ENCODE measurements around the gene TEX29. TPM values are rescaled to one million over a fixed set of nuclear protein-coding genes. Genes with fewer than 3 reads are reported as not detected.

TEX29 gene
- total RNA-seq, 1 experiment from 2014 or later: not detected

- no peak for DNase-seq (ENCODE audit: low spot score)
Observed at GRCh38 chr13:111339366-111340143, 19.1 kb downstream of the TEX29 start.

- DNase-seq (ENCODE audit: low spot score): no peak
Observed at GRCh38 chr13:111341886-111342285, 21.4 kb downstream of the TEX29 start.

DNA sequence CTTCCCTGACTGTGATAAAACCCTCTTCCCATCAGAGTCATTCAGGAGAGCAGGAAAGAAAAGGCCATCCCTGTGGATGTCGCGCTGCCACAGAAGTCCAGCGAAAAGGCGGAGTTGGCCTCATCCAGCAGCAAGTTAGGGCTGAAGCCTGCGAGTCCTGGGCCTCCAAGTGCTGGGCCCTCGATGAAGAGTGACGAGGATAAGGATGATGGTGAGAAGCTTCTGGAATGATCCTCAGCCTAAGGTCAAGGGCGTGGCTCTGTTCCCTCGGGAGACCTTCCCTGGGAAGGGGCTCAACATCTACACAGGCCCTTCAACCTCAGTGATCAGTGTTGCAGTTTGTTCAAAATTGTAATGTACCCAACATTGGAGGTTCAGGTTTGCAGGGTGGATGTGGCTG, 22.3 kb downstream of the TEX29 start:
- DNase-seq (ENCODE audit: low spot score): no peak

DNA sequence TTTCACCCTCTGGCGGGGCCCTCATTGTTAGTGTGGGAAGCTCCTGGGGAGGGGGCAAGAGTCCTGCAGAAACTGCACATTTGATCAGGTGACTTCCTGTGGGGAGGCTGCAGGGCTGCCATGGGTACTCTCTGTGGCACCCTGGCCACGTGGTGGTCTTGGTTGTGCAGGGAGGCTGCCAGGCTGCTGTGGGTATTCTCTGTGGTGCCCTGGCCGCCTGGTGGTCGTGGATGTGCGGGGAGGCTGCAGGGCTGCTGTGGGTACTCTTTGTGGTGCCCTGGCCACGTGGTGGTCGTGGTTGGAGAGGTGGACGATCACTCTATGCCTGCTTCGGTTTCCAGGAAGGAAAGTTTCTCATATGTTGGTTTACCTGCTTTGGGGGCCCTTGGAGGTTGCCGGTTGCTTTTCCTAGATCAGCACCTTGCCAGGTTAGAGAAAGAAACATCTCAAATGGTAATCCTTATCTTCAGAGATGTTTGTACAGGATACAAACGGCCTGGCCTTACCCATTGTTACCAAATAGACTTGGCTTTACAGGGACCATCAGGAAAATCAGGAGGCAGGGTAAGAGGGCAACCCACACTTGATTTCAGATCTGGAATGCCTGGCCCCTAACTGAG, 22.9 kb downstream of the TEX29 start:
- no peak for DNase-seq (ENCODE audit: low spot score)

DNA sequence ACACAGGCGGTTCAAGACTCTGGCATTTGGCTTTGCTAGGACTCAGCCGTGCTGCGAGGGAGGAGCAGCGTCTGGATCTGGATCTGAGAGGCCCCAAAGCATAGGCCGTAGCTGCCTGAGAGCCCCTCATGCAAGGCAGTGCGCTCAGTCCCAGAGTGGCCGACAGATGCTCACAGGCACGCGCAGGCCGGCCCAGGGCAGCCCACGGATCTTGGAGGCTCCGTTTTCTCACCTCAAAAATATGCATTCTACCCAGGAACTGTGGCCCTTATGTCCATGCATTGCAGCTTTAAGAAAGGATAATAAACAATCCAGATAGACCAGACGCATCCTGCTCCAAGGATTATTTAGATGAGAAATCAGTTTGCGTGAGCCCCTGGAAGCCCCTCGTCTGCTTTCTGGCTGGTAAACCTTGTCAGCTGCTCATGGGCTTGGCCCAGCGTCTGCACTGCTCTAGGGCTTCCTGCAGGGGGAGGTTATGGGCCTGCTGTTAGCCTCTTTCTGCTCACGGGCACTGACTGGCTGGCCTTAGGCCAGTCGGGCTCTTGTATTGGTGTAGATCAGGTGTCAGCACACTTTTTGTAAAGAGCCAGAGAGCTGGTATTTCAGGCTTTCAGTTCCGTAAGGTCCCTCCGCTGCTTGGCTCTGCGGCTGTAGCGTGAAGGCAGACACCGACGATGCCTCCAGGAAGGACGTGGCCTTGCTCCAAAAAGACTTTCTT, 24.2 kb downstream of the TEX29 start:
- no peak for DNase-seq (ENCODE audit: low spot score)

GRCh38 chr13:111345682-111346081, 25.2 kb downstream of the TEX29 start:
- DNase-seq (ENCODE audit: low spot score): no peak

- DNase-seq (ENCODE audit: low spot score): no peak
Observed at GRCh38 chr13:111346101-111346680, 25.7 kb downstream of the TEX29 start.

DNA sequence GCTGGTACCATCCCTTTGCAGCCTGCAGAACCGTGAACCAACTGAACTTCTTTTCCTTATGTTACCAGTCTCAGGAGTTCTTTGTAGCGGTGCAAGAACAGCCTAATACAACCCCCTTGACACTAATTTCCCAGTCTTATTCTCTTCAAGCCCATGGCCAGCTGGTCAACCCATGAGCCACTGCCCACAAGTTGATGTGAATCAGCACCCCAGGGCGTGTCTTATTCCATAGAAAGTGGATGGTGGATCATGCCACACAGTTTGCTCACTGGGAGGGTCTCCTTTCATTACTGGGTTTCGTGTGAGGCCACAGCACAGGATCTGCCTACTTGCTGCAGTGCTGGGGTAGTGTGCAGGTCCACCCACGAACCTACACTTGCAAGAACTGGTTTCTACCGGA, 27.0 kb downstream of the TEX29 start:
- no peak for DNase-seq (ENCODE audit: low spot score)

GRCh38 chr13:111353508-111353907, 33.1 kb downstream of the TEX29 start:
- DNase-seq (ENCODE audit: low spot score): no peak

- DNase-seq (ENCODE audit: low spot score): no peak
Observed at GRCh38 chr13:111354789-111355188, 34.3 kb downstream of the TEX29 start.

GRCh38 chr13:111356795-111357194, 36.4 kb downstream of the TEX29 start:
- DNase-seq (ENCODE audit: low spot score): no peak

GRCh38 chr13:111359237-111359915, 38.9 kb downstream of the TEX29 start:
- DNase-seq (ENCODE audit: low spot score): no peak

DNA sequence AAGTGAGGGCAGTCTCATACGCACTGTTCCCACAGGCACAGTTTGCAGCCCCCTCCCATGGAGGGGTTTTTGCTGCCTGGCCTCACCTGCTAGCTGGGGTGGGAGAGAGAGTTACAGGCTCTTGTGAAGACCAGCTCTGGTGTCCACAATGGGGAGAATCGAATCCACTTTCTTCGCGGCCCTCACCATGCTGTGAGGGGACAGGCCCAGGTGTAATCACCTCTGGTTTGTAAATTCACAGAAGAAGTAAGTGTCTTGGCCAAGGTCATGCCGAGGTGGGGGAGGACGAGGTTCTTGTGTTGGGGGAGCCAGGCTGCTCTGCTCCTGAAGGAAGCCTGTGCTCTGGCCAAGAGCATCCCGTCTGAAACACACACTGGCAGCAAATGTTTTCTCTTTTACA, 39.5 kb downstream of the TEX29 start:
- DNase-seq (ENCODE audit: low spot score): no peak

DNA sequence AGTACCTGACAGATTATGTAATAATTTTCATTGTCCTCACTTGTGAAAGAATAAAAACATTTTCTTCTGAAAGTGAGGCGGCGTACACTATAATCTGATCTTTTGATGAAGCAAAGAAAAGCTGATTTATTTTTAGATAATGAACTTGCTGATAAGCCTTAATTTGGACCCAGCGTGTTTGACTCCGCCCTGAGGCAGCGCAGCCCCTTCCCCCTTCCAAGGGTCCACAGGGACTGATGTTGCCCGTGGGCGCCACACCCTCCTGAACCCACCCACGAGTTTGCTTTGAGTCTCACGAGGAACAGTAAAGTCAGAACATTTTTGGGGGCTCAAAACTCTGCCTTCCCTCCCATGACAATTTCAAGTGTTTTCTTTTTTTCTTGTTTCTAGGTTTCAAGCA, 40.0 kb downstream of the TEX29 start:
- no peak for DNase-seq (ENCODE audit: low spot score)

DNA sequence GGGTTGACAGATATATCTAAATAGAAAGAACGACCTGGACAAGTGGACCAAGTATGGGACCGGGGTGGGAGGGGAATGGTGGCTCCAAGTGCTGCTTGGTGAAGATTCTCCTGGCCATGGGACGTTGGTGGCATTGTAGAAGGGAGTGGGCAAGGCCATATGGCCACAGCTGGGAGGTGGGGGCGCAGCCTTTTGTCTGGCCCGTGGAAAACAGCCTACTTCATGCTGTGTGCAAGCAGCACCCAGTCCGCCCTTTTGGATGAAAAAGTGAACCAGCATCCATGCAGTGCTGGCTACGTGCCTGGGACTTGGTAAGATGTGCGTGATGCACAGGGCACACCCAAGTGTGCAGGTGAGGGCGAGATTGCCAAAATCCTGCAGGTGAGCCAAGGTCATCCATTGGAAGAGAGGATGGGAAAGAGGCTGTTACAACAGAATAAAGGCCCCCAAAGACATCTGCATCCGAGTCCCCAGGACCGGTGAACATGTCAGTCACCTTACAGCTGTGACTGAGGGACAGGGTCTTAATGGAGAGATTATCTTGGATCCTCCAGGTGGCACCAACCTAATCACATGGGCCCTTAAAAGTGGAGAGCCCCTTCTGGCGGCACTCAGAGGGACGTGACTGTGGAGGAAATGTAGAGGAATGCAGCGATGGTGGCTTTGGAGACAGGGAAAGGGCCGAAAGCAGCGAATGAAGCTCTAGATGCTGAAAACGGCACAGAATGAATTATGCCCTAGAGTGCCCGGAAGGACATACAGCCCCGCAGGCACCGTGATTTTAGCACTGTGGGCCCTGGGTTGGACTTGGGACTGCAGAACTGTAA, 40.8 kb downstream of the TEX29 start:
- no peak for DNase-seq (ENCODE audit: low spot score)

DNA sequence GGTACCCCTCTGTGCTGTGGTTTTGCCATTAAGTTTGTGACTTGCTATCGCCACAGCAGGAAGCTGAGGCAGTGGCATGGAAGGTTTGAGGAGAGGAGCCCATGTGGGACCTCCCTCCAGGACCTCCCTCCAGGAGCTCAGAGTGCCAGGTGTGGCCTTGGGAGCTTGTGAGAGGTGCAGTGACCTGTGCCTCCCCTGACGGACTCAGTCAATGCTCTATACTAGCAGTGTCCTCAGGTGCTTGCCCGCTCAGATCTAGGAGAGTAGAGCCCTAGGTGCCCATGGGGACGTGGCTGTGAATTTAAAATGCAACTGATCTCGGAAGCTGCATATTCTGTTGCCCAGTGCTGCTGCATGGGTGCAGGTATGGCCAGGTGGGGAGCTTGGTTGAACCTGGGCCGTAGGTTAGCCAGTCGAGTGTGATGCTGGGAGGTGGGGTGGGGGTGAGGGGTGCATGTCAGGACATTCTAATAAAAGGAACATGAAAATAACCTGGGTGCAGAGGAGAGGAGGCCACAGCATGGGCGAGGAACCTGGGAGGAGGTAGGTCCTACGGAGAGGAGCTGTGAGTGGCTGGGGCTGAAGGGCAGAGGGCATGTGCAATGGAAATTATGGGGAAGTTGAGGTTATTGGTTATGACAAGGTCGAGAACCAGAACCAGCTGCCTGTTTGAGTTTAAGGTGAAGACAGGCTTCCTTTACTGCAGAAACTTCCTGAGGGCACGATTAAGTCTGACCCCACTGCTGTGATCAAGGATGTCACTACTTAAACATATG, 41.6 kb downstream of the TEX29 start:
- DNase-seq (ENCODE audit: low spot score): no peak

- DNase-seq (ENCODE audit: low spot score): no peak
Observed at GRCh38 chr13:111363121-111363520, 42.7 kb downstream of the TEX29 start.

- no peak for DNase-seq (ENCODE audit: low spot score)
Observed at GRCh38 chr13:111363591-111363990, 43.1 kb downstream of the TEX29 start.

GRCh38 chr13:111365149-111366005, 44.9 kb downstream of the TEX29 start:
- no peak for DNase-seq (ENCODE audit: low spot score)
